HepG2 (cell line): ENCODE data around the gene TOB1. TPM values are rescaled to one million over a fixed set of nuclear protein-coding genes. Genes with fewer than 3 reads are reported as not detected.

Source experiments
- ATF1 ChIP-seq: IDR thresholded peaks from 2 replicates; pipeline ENCODE4 v1.6.1; 2016; ENCODE audit warnings: mild to moderate bottlenecking, control low read depth
- CBX5 ChIP-seq: sonication (generic); formaldehyde crosslinking; IDR thresholded peaks from 2 replicates; pipeline ENCODE4 v1.4.0; 2020; ENCODE audit warnings: missing genetic modification reagents, borderline replicate concordance
- CEBPB ChIP-seq: IDR thresholded peaks from 2 replicates; pipeline ENCODE4 v1.6.1; 2011; ENCODE audit warnings: low read depth, low read length, improper control_type of control experiment, borderline replicate concordance
- FOXA1 ChIP-seq, 2 experiments: fragments of 450-650 bp in 1 of 2; sonication (generic) in 1 of 2; formaldehyde crosslinking in 1 of 2; IDR thresholded peaks; 2 replicates each; pipeline versions ENCODE4 v1.4.0 to v1.6.1; 2016 to 2020; ENCODE audit warnings: missing genetic modification reagents in 1 of 2
- GABPB1 ChIP-seq: IDR thresholded peaks from 2 replicates; pipeline ENCODE4 v1.6.1; 2016; ENCODE audit warnings: mild to moderate bottlenecking, missing genetic modification reagents, moderate library complexity, missing compliant biosample characterization
- HDAC6 ChIP-seq: fragments of 200-600 bp; sonication (generic); IDR thresholded peaks from 2 replicates; pipeline ENCODE4 v1.7.0; 2017; ENCODE audit warnings: mild to moderate bottlenecking, antibody characterized with exemption, low read length, low read depth
- HNRNPUL1 ChIP-seq: fragments of 200-400 bp; formaldehyde crosslinking; IDR thresholded peaks from 2 replicates; pipeline ENCODE4 v1.6.1; 2017; ENCODE audit warnings: low read depth, mild to moderate bottlenecking, low read length, moderate library complexity
- ISX ChIP-seq: sonication (generic); formaldehyde crosslinking; conservative IDR thresholded peaks from 2 replicates; pipeline ENCODE4 v1.5.0; 2020; ENCODE audit warnings: missing genetic modification reagents
- KAT8 ChIP-seq: IDR thresholded peaks from 2 replicates; pipeline ENCODE4 v1.6.1; 2016; ENCODE audit warnings: missing genetic modification reagents, missing compliant biosample characterization
- NCOA1 ChIP-seq: sonication (generic); formaldehyde crosslinking; IDR thresholded peaks from 2 replicates; pipeline ENCODE4 v1.9.0; 2021; ENCODE audit warnings: missing genetic modification reagents
- PHF8 ChIP-seq: sonication (generic); formaldehyde crosslinking; IDR thresholded peaks from 2 replicates; pipeline ENCODE4 v1.5.0; 2020; ENCODE audit warnings: missing genetic modification reagents
- POGZ ChIP-seq: sonication (generic); formaldehyde crosslinking; IDR thresholded peaks from 2 replicates; pipeline ENCODE4 v1.4.0; 2020; ENCODE audit warnings: mild to moderate bottlenecking, missing genetic modification reagents
- RARG ChIP-seq: sonication (generic); formaldehyde crosslinking; IDR thresholded peaks from 2 replicates; pipeline ENCODE4 v1.4.0; 2020; ENCODE audit warnings: low read depth, mild to moderate bottlenecking, missing genetic modification reagents
- RFX5 ChIP-seq: IDR thresholded peaks from 2 replicates; pipeline ENCODE4 v1.6.1; 2011; ENCODE audit warnings: low read depth, low read length, improper control_type of control experiment
- SALL2 ChIP-seq: sonication (generic); formaldehyde crosslinking; IDR thresholded peaks from 2 replicates; pipeline ENCODE4 v1.8.1; 2023; ENCODE audit warnings: mild to moderate bottlenecking, missing genetic modification reagents, inconsistent platforms
- SETDB1 ChIP-seq: sonication (generic); formaldehyde crosslinking; IDR thresholded peaks from 2 replicates; pipeline ENCODE4 v1.5.1; 2020; ENCODE audit warnings: missing genetic modification reagents, mild to moderate bottlenecking, borderline replicate concordance
- STAG1 ChIP-seq: sonication (generic); formaldehyde crosslinking; IDR thresholded peaks from 2 replicates; pipeline ENCODE4 v1.4.0; 2020; ENCODE audit warnings: missing genetic modification reagents
- STAT5B ChIP-seq: sonication (generic); formaldehyde crosslinking; IDR thresholded peaks from 2 replicates; pipeline ENCODE4 v1.4.0; 2020; ENCODE audit warnings: missing genetic modification reagents
- TBL1XR1 ChIP-seq: fragments of 150-350 bp; IDR thresholded peaks from 2 replicates; pipeline ENCODE4 v1.6.1; 2014; ENCODE audit warnings: borderline replicate concordance, low read length; ENCODE audit not compliant: partially characterized antibody
- ZBTB8A ChIP-seq: sonication (generic); formaldehyde crosslinking; IDR thresholded peaks from 2 replicates; pipeline ENCODE4 v1.4.0; 2020; ENCODE audit warnings: mild to moderate bottlenecking, low read depth, missing genetic modification reagents, borderline replicate concordance
- ZEB1 ChIP-seq: IDR thresholded peaks from 2 replicates; pipeline ENCODE4 v1.6.1; 2012; ENCODE audit warnings: mild to moderate bottlenecking, low read depth, inconsistent platforms; ENCODE audit not compliant: insufficient replicate concordance
- ZIK1 ChIP-seq: sonication (generic); formaldehyde crosslinking; IDR thresholded peaks from 2 replicates; pipeline ENCODE4 v1.5.0; 2020; ENCODE audit warnings: mild to moderate bottlenecking, low read depth, missing genetic modification reagents, borderline replicate concordance
- ZNF121 ChIP-seq: sonication (generic); formaldehyde crosslinking; IDR thresholded peaks from 2 replicates; pipeline ENCODE4 v1.5.0; 2020; ENCODE audit warnings: mild to moderate bottlenecking, missing genetic modification reagents
- ZNF143 ChIP-seq: sonication (generic); formaldehyde crosslinking; IDR thresholded peaks from 2 replicates; pipeline ENCODE4 v1.4.0; 2020; ENCODE audit warnings: missing genetic modification reagents
- ZNF235 ChIP-seq: sonication (generic); formaldehyde crosslinking; IDR thresholded peaks from 2 replicates; pipeline ENCODE4 v1.8.1; 2023; ENCODE audit warnings: mild to moderate bottlenecking, missing genetic modification reagents, borderline replicate concordance
- ZNF629 ChIP-seq: sonication (generic); formaldehyde crosslinking; conservative IDR thresholded peaks from 2 replicates; pipeline ENCODE4 v1.5.0; 2020; ENCODE audit warnings: missing genetic modification reagents
- ZNF652 ChIP-seq: IDR thresholded peaks from 2 replicates; pipeline ENCODE4 v1.6.1; 2016; ENCODE audit warnings: low read depth, borderline replicate concordance
- ZNF75D ChIP-seq: sonication (generic); formaldehyde crosslinking; IDR thresholded peaks from 2 replicates; pipeline ENCODE4 v1.8.1; 2023; ENCODE audit warnings: missing genetic modification reagents, mild to moderate bottlenecking, borderline replicate concordance
- ZNF773 ChIP-seq: sonication (generic); formaldehyde crosslinking; IDR thresholded peaks from 2 replicates; pipeline ENCODE4 v1.4.0; 2020; ENCODE audit warnings: missing genetic modification reagents, borderline replicate concordance
- ZNF782 ChIP-seq: sonication (generic); formaldehyde crosslinking; IDR thresholded peaks from 2 replicates; pipeline ENCODE4 v1.4.0; 2020; ENCODE audit warnings: missing genetic modification reagents, mild to moderate bottlenecking, borderline replicate concordance
- polyA plus RNA-seq, 8 experiments: library from polyadenylated mRNA; depleted of rRNA in 3 of 8; stranded (reverse) in 7 of 8; unstranded in 1 of 8; fragments of >200 nt; fragmentation: Illumina TruSeq in 4 of 8; extraction: Trizol in 4 of 8; gene quantifications; 2 replicates each; pipeline versions ENCODE4 v1.2.1 to v1.2.3, GENCODE V29; 2011 to 2016; ENCODE audit warnings: low read depth in 4 of 8, missing spikeins in 1 of 8, mixed read lengths in 1 of 8; ENCODE audit not compliant: insufficient read depth in 1 of 8
- total RNA-seq, 5 experiments: library from RNA; depleted of rRNA; stranded (reverse); fragments of >200 nt; fragmentation: Illumina TruSeq; extraction: Trizol; gene quantifications; 2 replicates each; pipeline ENCODE4 v1.2.3, GENCODE V29; 2016; ENCODE audit warnings: low read depth in 1 of 5
- TF ChIP-seq, protein P1 (sequence below): sonication (generic); formaldehyde crosslinking; IDR thresholded peaks from 2 replicates; pipeline ENCODE4 v1.9.0; 2022; ENCODE audit warnings: missing genetic modification reagents, mild to moderate bottlenecking, borderline replicate concordance

The TOB1 gene
- total and polyA plus RNA-seq, 2 of the 13 experiments (the other 11 are each of a cell fraction or from before 2014, with no cell fraction given), result 21.9 to 57.7 TPM

DNA sequence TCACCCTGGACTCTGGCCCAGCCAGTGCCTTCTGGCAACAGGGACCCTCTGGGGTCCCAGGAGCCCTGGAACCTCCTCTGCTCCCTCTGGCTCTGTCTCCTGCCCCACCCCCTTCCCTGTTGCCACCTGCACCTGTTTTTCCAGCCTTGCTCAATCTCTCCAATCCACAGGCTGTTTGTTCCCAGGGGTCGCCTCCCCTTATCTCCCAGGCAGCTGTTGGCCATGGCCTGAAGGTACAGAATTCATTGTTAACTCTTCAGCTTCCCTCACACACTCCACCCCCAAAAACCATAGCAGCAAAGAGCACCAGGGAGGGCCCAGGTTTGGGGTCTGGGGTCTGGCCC lies 39.3 kb upstream of the TOB1 start (continued):
- TF ChIP-seq SETDB1 (CRISPR knock-in tag) (no peak), GABPB1 (no peak; the same call in 1 of the 2 replicates), PHF8 (CRISPR knock-in tag) (no peak; the same call in 1 of the 2 replicates), FOXA1 (IDR thresholded peaks at IDR 0.05) (no peak), FOXA1 (CRISPR knock-in tag; IDR thresholded peaks at IDR 0.05) (peak; percentile 62), ZNF121 (CRISPR knock-in tag) (peak; percentile 56; the same call in 1 of the 2 replicates), HNRNPUL1 (no peak), RFX5 (no peak), ZIK1 (CRISPR knock-in tag) (no peak; the same call in 1 of the 2 replicates), NCOA1 (CRISPR knock-in tag) (no peak), KAT8 (CRISPR knock-in tag) (peak; percentile 53), ZEB1 (peak; percentile 97), ISX (no peak), ZNF235 (CRISPR knock-in tag) (no peak), RARG (no peak), CBX5 (peak; percentile 63; the same call in 1 of the 2 replicates), ZNF782 (CRISPR knock-in tag) (no peak), SALL2 (CRISPR knock-in tag) (no peak; the same call in 1 of the 2 replicates), CEBPB (peak; percentile 76; the same call in 1 of the 2 replicates), POGZ (CRISPR knock-in tag) (no peak; the same call in none of the 2 replicates), ZNF143 (CRISPR knock-in tag) (peak; percentile 59), TBL1XR1 (peak; percentile 32), ZNF773 (CRISPR knock-in tag) (no peak), STAG1 (0 out of 2 replicates have a peak, but pooled peaks have one; percentile 16), ZBTB8A (CRISPR knock-in tag) (no peak), STAT5B (CRISPR knock-in tag) (no peak; the same call in 1 of the 2 replicates), ATF1 (CRISPR knock-in tag) (no peak), ZNF75D (no peak), HDAC6 (no peak), ZNF652 (CRISPR knock-in tag) (peak; percentile 99), ZNF629 (CRISPR knock-in tag) (0 out of 2 replicates have a peak, but pooled peaks have one; percentile 34)
- TF ChIP-seq, protein P1, sequence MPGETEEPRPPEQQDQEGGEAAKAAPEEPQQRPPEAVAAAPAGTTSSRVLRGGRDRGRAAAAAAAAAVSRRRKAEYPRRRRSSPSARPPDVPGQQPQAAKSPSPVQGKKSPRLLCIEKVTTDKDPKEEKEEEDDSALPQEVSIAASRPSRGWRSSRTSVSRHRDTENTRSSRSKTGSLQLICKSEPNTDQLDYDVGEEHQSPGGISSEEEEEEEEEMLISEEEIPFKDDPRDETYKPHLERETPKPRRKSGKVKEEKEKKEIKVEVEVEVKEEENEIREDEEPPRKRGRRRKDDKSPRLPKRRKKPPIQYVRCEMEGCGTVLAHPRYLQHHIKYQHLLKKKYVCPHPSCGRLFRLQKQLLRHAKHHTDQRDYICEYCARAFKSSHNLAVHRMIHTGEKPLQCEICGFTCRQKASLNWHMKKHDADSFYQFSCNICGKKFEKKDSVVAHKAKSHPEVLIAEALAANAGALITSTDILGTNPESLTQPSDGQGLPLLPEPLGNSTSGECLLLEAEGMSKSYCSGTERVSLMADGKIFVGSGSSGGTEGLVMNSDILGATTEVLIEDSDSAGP (CRISPR knock-in tag), result peak; percentile 63; the same call in 1 of the 2 replicates
